ENCODE measurements around the gene CMTM3.
"Not testable (repeated sequence)": the region's sequence is repeated elsewhere in the genome, so short reads cannot be mapped to it uniquely, and the experiment has no call there.

Gene CMTM3

DNA sequence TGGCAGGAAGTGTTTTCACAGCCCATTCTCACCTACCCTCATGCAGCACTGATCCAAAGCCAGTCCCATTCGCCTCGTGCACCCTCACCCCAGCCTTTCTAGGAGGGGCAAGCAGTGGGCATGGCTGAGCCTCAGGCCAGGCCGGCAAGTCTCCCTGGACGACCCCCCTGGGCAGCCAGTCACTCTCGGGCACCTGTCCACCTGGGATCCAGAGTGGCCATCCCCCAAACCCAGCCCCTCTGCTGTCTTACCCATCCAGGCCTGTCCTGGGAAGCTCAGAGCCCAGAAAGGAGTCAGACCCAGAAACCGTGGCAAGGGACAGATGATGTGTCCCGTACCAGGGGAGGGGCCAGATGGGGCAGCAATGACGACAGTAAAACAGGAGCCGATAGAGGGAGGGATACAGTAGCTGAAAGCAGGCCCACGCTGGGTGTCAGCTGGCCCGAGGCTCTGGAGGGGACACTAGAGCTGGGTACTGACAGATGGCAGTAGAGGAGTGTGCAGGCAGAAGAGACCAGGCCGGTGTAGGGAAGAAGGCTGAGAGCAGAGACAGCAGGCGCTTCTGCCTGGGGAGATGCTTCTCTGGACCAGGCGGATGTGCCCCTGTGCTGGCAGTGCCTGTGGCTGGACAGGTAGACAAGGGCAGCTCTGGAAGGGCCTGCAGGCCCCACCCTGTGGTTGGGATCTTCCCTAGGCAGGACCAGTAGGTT lies 5.8 kb downstream of the CMTM3 start:
- DNase-seq = no peak

GRCh38 chr16:66611911-66612310 lies 7.4 kb downstream of the CMTM3 start:
- DNase-seq = not testable (repeated sequence)

- no peak for DNase-seq
These were observed 7.9 kb downstream of the CMTM3 start for GRCh38 chr16:66612422-66612821.

- DNase-seq = no peak
These were observed 9.8 kb downstream of the CMTM3 start for GRCh38 chr16:66614161-66614802.

GRCh38 chr16:66616169-66616568 lies 11.7 kb downstream of the CMTM3 start:
- no peak for DNase-seq

- DNase-seq = no peak
These were observed 12.1 kb downstream of the CMTM3 start for GRCh38 chr16:66616592-66616991.

GRCh38 chr16:66617010-66617434 lies 12.5 kb downstream of the CMTM3 start:
- DNase-seq = no peak

DNA sequence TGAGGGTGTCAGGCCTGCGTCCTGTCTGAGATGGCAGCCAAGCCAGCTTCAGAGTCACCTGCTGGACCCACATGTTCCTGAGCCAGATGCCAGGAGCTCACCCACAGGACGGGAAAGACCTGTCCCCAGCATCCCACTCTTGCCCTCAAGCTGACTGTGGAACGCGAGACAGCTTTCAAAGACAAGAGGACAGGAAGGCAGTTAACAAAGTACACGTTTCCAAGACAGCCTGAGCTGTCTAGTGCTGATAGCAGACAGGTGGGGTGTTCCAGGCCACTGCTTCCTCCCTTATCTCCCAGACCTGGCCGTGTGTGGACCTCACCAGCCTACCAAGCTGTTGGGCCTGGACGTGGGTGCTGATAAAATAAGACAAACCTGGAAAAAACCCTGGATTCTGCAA lies 13.2 kb downstream of the CMTM3 start:
- DNase-seq = no peak

- DNase-seq = no peak
These were observed 14.3 kb downstream of the CMTM3 start for GRCh38 chr16:66618588-66619375.

GRCh38 chr16:66619534-66620428 lies 15.3 kb downstream of the CMTM3 start:
- DNase-seq = no peak

DNA sequence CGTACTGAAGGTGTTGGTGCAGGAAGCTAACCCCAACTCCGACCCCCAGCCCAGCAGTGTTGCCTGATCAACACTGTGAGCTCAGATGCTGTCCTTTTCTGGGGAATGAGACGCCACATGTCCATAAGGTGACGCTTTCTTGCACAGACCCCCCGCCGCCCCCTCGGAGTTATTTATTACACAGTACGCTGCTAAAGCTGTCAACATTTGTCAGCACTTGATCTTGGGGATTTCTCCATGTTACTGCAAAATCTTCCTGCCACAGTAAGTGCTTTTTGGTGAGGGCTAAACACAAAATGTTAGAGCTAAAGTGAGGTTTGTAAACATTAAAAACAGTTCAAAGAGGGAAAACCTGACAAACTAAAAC lies 15.9 kb downstream of the CMTM3 start:
- DNase-seq = no peak

DNA sequence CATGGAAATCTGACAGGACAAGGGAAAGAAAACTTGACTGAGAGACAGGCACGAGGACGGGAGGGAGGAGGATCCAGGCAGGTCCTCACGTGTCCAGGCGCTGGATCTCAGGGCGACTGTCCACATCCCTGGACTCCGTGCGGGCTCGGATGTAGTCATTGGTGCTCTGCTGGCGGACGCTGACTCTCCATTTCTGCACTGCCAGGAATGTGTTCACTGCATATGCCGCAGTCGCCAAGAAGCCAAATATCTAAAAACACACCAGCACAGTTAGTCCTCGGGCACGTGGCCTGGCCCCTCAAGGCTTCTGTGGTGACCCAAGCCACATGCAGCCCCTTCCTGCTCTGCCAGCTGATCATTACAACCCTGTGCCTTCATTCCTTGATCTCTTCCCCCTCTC lies 17.5 kb downstream of the CMTM3 start:
- DNase-seq = no peak

GRCh38 chr16:66622863-66623262 lies 18.4 kb downstream of the CMTM3 start:
- no peak for DNase-seq

DNA sequence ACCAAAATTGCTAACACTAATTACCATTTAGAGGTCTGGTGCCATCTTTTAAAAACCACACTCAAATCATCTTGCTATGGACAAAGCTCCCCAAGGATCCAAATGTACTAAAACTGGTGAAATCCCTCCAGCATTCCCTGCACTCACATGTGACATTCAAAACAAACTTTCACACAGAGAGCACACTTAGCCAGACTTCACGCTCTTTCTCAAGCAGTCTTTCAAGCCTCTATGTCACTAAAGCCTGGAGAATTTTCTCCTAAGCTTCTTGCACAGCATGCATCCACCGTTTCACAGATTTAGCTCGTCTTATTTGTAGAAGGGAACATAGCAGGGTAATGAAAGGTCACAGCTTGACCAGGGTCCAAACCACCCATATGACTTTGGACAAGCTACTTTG lies 19.3 kb downstream of the CMTM3 start:
- DNase-seq = no peak

DNA sequence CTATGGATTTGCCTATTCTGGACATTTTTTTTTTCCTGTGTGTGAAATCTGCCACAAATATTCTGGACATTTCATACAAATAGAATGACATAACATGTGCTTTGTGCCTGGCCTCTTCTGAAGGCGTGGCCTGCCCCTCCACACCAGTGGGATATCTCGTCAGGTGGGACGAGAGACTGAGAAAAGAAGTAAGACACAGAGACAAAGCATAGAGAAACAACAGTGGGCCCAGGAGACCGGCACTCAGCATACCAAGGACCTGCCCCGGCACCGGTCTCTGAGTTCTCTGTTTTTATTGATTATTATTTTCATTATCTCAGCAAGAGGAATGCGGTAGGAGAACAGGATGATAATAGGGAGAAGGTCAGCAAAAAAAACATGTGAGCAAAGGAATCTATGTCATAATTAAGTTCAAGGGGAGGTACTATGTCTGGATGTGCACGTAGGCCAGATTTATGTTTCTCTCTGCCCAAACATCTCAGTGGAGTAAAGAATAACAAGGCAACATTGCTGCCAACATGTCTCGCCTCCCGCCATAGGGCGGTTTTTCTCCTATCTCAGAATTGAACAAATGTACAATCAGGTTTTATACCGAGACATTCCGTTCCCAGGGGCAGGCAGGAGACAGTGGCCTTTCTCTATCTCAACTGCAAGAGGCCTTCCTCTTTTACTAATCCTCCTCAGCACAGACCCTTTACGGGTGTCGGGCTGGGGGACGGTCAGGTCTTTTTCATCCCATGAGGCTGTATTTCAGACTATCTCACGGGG lies 23.3 kb downstream of the CMTM3 start:
- DNase-seq = not testable (repeated sequence)

DNA sequence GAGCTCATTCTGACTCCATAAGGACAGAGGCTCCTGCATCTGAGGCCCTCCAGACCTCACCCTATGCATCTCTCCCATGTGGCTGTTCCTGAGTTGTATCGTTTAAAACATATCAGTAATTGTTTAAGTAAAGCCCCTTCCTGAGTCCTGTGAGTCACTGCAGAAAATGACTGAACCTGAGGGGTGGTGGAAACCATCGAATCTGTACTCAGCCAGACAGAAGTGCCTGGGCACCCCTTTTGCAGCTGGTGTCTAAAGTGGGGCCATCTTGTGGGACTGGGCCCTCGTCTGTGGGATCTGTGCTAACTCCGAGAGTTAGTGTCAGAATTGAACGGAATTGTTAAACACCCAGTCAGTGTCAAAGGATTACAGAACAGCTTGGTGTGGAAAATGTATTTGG lies 25.4 kb downstream of the CMTM3 start:
- no peak for DNase-seq

DNA sequence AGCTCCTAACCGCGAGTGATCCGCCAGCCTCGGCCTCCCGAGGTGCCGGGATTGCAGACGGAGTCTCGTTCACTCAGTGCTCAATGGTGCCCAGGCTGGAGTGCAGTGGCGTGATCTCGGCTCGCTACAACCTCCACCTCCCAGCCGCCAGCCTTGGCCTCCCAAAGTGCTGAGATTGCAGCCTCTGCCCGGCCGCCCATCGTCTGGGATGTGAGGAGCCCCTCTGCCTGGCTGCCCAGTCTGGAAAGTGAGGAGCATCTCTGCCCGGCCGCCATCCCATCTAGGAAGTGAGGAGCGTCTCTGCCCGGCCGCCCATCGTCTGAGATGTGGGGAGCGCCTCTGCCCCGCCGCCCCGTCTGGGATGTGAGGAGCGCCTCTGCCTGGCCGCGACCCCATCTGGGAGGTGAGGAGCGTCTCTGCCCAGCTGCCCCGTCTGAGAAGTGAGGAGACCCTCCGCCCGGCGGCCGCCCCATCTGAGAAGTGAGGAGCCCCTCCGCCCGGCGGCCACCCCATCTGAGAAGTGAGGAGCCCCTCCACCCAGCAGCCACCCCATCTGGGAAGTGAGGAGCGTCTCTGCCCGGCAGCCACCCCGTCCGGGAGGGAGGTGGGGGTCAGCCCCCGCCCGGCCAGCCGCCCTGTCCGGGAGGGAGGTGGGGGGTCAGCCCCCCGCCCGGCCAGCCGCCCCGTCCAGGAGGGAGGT lies 26.2 kb downstream of the CMTM3 start:
- not testable (repeated sequence) for DNase-seq

- not testable (repeated sequence) for DNase-seq
These were observed 27.1 kb downstream of the CMTM3 start for GRCh38 chr16:66631558-66631957.

DNA sequence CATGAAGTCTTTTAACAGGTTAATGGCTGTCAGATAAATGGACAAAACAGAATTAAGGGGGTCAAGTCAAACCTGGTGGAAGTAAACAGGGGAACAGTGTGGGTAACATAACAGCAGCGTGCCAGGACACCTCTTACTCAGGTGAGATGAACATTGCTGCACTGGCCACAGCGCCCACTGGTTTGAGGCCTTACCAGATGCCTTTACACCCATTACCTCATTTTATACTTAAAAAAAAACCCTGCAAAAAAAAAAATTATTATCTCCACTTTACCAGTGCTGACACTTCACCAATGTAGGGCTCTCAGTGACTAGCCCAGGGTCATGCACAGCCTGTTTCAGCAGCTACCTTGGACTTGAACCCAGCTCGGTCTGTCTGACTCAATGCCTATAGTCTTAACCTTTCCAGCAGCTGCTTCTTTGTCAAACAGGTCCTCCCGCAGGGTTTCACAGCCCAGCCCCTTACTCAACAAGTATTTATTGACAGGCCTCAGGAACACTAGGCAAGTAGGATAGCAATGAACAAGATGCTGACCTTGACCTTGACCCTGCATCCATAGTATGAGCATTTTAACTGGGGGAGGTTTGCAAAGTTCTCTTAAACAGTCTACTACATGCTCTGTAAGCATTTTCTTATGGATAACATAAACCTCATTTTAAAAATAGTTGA lies 30.2 kb downstream of the CMTM3 start:
- DNase-seq = no peak

- no peak for DNase-seq
These were observed 30.9 kb downstream of the CMTM3 start for GRCh38 chr16:66635406-66635805.

GRCh38 chr16:66636199-66636598 lies 31.7 kb downstream of the CMTM3 start:
- DNase-seq = no peak

Data from CD4-positive, alpha-beta T cell treated with Interleukin-4 for 1 hour (primary cell).